GM18873 (cell line): ENCODE results near the gene TNFSF12.
A peak's percentile ranks its signal among the peaks of the same experiment; 100 is the strongest.
"Not testable (repeated sequence)": the region's sequence is repeated elsewhere in the genome, so short reads cannot be mapped to it uniquely, and the experiment has no call there.

Experiments
- ATAC-seq: cut with Tn5 transposase; IDR thresholded peaks from one replicate; pipeline ENCODE4 v1.9.1; 2021; ENCODE audit warnings: mild to moderate bottlenecking, moderate library complexity, moderate number of reproducible peaks; ENCODE audit not compliant: unreplicated experiment, low FRiP score

Gene TNFSF12

DNA sequence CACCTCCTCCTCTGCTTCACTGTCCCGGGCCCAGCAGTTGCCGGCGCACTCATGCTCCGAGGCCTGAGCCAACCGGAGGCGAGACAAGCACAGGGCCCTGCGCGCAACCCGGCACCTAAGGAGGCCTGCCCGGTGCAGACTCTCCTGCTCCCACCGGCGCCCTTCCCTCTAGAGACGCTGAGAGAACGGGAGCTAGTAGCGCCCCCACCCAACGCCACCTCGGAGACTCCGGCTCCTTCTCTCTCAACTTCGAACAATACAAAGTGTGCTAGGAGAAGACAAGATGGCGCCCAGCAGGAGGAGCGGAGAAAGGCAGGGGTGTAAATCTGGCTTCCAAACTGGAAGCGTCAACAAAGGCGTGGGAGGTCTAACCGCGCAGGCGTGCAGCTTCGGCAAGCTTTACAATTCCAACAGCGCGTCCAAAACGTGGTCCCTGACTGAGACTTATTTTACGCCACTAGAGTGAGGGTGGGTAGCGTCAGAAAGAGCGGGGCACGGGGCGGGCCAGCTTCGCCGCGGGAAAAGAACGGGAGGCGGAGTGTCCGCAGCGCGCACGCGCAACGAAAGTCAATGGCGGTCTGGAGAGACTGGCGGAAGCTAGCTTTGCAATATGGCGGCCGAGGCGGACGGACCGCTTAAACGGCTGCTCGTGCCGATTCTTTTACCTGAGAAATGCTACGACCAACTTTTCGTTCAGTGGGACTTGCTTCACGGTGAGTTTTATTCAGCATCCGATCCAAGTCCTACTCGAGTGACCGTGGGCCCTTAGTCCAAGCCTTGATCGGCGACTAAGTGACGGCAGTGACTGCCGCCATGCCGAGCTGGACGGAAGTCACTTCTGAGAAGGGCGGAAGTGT is 34.6 kb downstream of the TNFSF12 start, which contains the start of gene MPDU1:
Gene MPDU1, plus strand, starts transcription at position 600 of the 857 bp plus-strand sequence. Its CDS starts 11 bp downstream, at position 611.
- ATAC-seq = peak; percentile 65

DNA sequence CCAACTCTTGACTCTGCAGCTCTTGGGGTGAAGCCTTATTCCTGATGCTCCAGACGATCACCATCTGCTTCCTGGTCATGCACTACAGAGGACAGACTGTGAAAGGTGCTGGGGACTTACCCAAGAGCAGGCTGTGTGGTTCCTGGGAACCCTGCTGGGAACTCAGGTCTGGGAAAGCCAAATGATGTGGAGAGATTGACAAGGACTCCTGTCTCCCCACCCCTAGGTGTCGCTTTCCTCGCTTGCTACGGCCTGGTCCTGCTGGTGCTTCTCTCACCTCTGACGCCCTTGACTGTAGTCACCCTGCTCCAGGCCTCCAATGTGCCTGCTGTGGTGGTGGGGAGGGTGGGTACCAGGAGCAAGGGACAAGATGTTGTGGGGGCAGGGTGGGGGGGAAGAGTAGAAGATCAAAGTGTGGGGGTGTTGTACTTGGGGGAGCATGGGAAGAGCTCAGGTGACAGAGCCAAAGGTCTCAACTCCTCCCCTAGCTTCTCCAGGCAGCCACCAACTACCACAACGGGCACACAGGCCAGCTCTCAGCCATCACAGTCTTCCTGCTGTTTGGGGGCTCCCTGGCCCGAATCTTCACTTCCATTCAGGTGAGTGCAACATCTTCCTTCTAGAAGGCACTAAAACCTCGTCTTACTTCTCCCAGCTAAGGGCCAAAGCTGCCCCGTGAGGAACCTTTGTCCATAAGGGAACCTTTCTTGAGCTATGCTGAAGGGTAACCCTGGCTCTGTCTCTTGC is 38.0 kb downstream of the TNFSF12 start:
- ATAC-seq = no peak

DNA sequence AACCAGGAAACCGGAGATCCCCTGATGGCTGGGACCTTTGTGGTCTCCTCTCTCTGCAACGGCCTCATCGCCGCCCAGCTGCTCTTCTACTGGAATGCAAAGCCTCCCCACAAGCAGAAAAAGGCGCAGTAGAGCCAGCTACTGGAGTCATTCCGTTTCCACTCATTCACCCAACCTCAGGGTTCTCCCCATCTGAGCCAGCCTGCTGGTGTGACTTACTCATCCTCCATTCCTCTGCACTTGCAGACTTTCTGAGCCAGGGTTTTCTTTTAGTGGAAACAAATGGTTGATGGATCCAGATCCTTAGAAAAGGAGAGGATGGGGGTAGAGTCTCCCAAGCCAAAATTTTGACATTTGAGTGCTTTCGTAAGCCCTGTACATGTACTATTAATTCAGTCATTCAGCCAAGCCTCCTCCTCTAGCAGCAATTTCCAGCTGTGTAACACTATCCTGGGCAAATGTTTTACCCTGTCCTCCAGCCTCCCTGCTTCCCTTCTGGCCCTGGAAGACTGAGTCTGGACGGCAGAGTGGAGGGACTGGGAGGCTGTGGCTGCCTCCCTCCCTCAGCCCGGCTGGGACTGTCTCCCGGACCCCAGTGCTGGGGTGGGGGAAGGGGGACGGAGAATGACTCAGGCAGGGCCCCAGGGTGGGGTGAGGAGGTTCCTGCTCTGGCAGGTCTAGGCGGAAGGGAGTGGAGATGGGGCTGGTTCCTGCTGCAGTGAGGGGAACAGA is 38.7 kb downstream of the TNFSF12 start:
- ATAC-seq = no peak

DNA sequence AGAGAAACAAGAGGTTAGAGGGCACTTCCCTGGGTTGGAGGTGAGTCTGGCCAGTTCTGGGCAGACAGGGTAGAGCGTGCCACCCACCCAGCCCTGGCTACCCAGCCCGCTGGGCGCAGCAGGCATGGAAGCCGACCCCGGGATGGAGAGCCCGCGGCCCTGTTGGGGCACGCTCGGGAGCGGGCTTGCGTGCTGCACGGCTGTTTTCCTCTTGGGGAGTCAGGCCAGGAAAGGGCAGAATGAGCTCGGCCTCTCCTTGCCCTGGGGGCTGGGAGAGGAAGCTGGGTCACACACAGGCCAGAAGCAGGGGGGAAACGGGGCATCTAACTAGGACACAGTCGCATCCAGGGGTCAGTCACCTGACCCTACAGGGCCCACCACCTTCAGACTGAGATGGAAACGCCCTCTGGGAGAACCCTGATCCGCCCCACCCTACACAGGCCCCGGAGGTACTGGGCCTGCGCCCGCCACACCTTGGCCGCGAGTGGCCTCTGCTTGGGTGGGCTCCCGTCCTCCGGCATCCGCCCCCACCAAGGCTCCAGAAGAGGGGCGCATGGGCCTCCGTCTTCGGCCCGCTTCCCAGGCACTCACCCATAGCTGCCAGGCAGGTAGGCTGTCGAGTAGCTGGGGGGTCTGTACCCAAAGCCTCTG is 39.8 kb downstream of the TNFSF12 start:
- ATAC-seq = no peak

DNA sequence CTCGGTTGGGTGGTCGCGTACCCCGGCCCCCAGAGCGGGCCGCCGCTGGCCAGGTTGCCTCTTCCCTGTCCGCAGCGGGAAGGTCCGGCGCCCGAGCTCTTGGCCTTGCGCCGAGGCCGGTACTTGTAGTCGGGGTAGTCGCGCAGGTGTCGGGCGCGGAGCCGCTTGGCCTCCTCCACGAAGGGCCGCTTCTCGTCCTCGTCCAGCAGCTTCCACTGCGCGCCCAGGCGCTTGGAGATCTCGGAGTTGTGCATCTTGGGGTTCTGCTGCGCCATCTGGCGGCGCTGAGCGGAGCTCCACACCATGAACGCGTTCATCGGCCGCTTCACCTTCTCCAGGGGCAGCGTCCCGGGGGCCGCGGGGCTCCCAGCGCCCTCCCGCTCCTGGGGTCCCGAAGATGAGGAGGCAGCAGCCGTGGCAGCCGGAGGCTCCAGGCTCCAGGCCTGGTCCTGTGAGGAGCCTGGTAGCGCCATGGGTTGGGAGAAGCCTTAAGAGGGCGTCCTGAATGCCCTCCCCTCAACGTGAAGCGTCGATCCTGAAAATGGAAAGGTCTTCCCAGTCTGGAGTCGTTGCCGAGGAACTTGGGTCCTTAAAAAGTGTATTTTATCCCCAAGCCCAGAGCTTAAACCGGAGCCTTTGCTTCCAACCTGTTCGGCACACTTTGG is 40.5 kb downstream of the TNFSF12 start:
- ATAC-seq = no peak

DNA sequence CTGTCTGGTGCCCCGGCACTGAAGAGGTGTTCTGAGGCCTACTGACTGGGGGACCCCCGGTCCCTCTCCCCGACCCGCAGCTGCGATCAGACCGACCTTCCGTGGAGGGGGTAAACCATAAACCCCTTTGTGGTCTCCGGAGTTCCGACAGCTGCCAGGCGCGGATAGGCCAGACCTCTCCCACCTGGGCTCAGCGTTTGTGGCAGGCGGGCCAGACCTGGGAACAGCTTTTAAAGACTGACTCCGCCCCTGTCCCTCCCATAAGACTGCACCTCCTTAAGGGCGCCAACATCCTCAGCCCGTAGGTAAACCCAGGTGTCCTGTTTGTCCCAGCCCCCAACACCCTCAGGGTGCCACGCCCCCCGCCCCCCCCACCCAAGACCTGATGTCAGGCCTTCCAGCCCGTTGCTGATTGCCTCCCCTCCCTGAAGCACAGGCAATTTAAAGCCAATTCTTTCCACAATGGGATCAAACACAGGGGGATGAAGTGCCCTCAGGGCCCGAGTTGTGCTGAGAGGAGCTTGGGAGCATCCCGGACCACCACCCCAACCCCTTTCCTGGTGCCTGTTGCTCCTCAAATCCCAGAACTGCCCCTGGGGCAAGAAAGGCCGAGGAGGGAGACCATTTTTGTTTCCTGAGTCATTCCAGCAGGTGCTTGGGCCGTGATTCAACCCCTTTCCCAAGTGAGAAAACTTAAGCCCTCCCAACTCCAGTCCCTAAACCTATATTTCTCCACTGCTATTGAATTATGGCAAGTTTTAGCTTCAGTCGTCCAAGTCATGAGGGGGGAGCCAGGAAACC is 41.2 kb downstream of the TNFSF12 start, which contains the start of gene SOX15:
Gene SOX15, minus strand, starts transcription at position 204 of the 801 bp plus-strand sequence. CDS start 418 bp downstream, outside the sequence.
- ATAC-seq = no peak

DNA sequence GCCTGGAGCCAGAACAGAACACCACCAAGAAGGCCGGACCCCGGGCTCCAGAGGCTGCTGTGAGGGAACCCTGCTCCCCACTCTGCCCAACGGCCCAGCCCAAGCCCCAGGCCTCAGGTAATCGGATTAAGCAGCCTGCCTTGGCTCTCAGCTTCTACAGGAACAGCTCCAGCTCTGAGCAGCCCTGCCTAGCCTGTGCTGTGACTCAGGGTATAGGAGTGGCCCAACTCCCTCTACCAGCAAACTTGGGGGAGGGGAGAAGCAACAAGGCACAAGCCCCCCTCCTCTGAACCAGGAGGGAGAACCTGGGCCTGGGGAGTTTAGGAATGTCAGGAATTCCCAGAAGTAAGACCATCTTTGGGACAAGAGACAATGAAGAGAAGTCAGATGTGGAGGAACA is 41.9 kb downstream of the TNFSF12 start:
- ATAC-seq = no peak

DNA sequence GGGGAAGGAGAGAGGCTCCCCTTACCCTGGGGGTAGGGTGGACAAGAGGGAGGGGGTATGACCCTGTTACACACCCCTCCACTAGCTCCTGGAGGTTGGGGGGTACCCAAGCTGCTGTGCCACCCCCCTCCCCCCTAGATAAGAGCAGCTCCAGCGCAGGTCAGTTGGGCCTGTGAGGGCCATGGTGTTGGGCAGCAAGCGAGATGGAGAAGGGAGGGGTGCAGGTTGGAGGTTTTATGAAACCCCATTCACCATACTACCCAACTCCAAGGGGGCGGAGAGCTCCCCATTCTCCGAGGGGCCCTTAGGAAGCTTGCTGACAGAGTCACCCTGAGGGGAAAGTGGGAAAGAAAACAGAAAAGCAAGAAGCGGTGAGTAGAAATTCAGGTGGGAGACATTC is 42.7 kb downstream of the TNFSF12 start:
- no peak for ATAC-seq

DNA sequence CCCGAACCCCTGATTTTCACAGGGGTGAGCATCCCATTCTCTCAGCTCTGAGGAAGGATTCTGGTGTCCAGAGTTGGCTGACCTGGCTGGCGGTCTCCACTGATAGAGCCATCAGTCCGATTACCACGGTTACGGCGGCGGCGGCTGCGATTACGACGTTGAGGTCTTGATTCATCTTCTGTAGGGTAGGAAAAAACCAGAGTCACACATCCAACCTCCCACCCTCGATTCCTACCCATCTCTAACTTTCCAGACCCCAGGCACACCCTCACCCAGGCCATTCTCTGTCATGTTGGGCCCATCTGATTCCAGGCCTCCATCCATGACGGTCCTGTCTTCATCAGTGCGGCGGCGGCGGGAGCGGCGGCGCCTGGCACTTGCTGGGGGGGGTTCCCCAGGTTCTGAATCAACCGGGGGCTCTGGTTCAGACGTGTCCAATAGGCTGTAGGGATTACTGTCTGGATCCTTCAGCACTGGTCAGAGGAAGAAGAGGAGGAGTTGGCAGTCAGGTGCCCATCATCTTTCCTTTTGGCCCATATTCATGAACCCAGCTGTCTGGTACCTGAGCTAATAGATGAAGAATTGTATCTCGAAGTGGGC is 43.7 kb downstream of the TNFSF12 start:
- no peak for ATAC-seq

DNA sequence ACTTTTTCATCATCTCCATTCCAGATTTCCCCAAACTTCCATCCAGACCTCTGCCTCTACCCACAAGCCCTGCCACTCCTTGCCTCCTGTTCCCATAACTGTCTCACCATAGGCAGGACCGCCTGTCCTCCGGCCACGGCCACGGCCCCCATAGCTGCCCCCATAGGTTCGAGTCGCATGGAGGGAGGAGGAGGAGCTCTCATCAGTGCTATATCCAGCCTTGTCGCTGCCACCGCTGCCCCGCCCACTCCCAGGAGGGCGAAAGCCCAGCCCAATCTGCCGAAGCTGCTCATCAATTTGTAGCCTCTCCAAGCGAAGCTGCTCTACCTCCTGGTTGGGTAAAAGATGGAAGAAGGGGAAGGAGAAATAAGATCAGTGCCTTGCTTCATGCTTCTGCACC is 44.4 kb downstream of the TNFSF12 start:
- no peak for ATAC-seq

DNA sequence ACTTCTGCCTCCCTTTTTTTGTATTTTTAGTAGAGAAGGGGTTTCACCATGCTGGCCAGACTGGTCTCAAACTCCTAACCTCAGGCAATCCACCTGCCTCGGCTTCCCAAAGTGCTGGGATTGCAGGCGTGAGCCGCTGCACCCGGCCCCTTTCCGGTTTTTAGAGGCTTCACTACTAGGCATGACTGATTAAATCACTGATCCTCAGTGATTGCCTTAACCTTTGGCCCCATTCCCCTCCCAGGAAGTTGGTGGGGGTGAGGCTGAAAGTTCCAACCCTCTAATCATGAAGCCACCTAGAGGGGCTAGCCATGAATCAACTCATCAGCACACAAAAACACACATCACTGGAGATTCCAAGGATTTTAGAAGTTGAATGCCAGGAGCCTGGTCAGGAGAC is 48.7 kb downstream of the TNFSF12 start:
- not testable (repeated sequence) for ATAC-seq

DNA sequence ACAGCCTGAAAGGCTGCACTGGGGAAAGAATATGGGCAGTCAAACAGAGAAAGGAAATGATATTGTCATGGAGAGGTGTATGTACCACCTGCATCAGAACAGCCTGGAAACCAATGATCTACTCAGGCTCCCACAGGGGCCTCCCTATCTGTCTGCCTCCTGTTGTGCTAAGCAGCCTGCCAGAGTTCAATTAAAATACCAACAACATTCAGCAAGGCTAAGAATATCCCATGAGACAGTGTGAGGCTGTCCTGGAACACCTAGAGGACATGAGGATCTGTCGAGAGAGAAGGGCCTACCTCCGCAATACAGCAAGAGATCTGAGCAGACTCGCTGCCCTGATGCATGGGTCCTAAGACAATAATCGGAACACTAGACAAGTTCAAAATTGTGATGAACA is 57.4 kb downstream of the TNFSF12 start:
- ATAC-seq = no peak
